Activated B cell treated with CpG ODN at 0.5 μM for 24 hours (primary cell): ENCODE measurements around the gene ETV3. TPM values are rescaled to one million over a fixed set of nuclear protein-coding genes. Genes with fewer than 3 reads are reported as not detected.

Experiments
- ATAC-seq: fragments of 200-7000 bp; cut with Tn5 transposase; one replicate; pipeline ENCODE4 v1.10.0; 2021; ENCODE audit warnings: low read depth, mild to moderate bottlenecking, moderate library complexity
- CTCF ChIA-PET: fragments of 350-600 bp; sonication (Branson Sonifier 250); formaldehyde crosslinking; loops from one replicate; lab custom pipeline; 2021; ENCODE audit warnings: antibody characterized with exemption; lab: Charles Lee
- POLR2A ChIA-PET: fragments of 350-600 bp; sonication (Branson Sonifier 250); formaldehyde crosslinking; loops from one replicate; lab custom pipeline; 2021; ENCODE audit warnings: antibody characterized with exemption; lab: Charles Lee
- DNase-seq: peaks from one replicate; pipeline ENCODE4 v3.0.0; 2022
- H3K27ac Mint-ChIP-seq: one replicate; pipeline ENCODE4 v1.8.0; 2020; ENCODE audit warnings: mixed read lengths
- H3K27me3 Mint-ChIP-seq: one replicate; pipeline ENCODE4 v1.8.0; 2021; ENCODE audit warnings: mixed read lengths
- H3K36me3 Mint-ChIP-seq: one replicate; pipeline ENCODE4 v1.8.0; 2021; ENCODE audit warnings: low read depth, mixed read lengths
- H3K4me1 Mint-ChIP-seq: one replicate; pipeline ENCODE4 v1.8.0; 2021; ENCODE audit warnings: mixed read lengths
- H3K4me3 Mint-ChIP-seq: one replicate; pipeline ENCODE4 v1.8.0; 2020; ENCODE audit warnings: mild to moderate bottlenecking, mixed read lengths
- H3K9me3 Mint-ChIP-seq: one replicate; pipeline ENCODE4 v1.8.0; 2020; ENCODE audit warnings: mixed read lengths
- CTCF ChIP-seq: fragments of 200-600 bp; IDR thresholded peaks from one replicate; pipeline ENCODE4 v1.8.0; 2022; ENCODE audit warnings: antibody characterized with exemption, mild to moderate bottlenecking
- intact Hi-C: fragments of 100-400 bp; cut with micrococcal nuclease; formaldehyde crosslinking; loops from one replicate; pipeline ENCODE4 v1.15.1; 2024
- total RNA-seq: library from RNA; stranded (reverse); gene quantifications from 2 replicates; pipeline ENCODE4 v1.2.3, GENCODE V29; 2022

Gene ETV3
- total RNA-seq, 1 donor from 2014 or later = 31.3 TPM

GRCh38 chr1:157114183-157115121 is 23.7 kb downstream of the ETV3 start:
- DNase-seq (no peak), ATAC-seq (no peak)
- ChIA-PET POLR2A (interaction anchor here (0.6 kb wide), 1 partner anchor 26 kb away, joined by 3 read pairs; no protein-coding TSS in a partner anchor), CTCF (no interaction called here)
- Mint-ChIP-seq H3K27me3 (peaks cover 19% of the 10 kb centered on the region), H3K36me3 (no peaks in the 10 kb centered on the region), H3K4me3 (no peak overlapping the region), H3K9me3 (no peaks in the 10 kb centered on the region), H3K4me1 (peaks cover 16% of the 10 kb centered on the region), H3K27ac (no peak overlapping the region)
- TF ChIP-seq CTCF = no peak
- intact Hi-C loops = no loop called here

GRCh38 chr1:157113631-157114030 is 24.6 kb downstream of the ETV3 start:
- Mint-ChIP-seq H3K9me3 (no peaks in the 10 kb centered on the region), H3K4me3 (no peak overlapping the region), H3K4me1 (peaks cover 16% of the 10 kb centered on the region), H3K36me3 (no peaks in the 10 kb centered on the region), H3K27me3 (peaks cover 26% of the 10 kb centered on the region), H3K27ac (no peak overlapping the region)
- TF ChIP-seq CTCF = no peak
- ChIA-PET CTCF (no interaction called here), POLR2A (interaction anchor here (0.6 kb wide), 2 partner anchors 16 to 27 kb away, joined by 3 to 4 read pairs; no protein-coding TSS in a partner anchor)
- DNase-seq (no peak), ATAC-seq (no peak)
- intact Hi-C loops = no loop called here

- Mint-ChIP-seq H3K4me3 (no peak overlapping the region), H3K36me3 (no peaks in the 10 kb centered on the region), H3K4me1 (peaks cover 16% of the 10 kb centered on the region), H3K27me3 (peaks cover 31% of the 10 kb centered on the region), H3K9me3 (no peaks in the 10 kb centered on the region), H3K27ac (no peak overlapping the region)
- intact Hi-C loops = no loop called here
- ChIA-PET CTCF (no interaction called here), POLR2A (interaction anchor here (0.6 kb wide), 1 partner anchor 16 kb away, joined by 4 read pairs; no protein-coding TSS in a partner anchor)
- no peak for ATAC-seq
- DNase-seq = no peak
- no peak for TF ChIP-seq CTCF
Measured at GRCh38 chr1:157113106-157113505, 25.1 kb downstream of the ETV3 start.

GRCh38 chr1:157112186-157112867 is 25.9 kb downstream of the ETV3 start:
- intact Hi-C loops = no loop called here
- Mint-ChIP-seq H3K9me3 (no peaks in the 10 kb centered on the region), H3K27me3 (peaks cover 38% of the 10 kb centered on the region), H3K4me3 (no peak overlapping the region), H3K36me3 (no peaks in the 10 kb centered on the region), H3K27ac (no peak overlapping the region), H3K4me1 (peaks cover 12% of the 10 kb centered on the region)
- ChIA-PET CTCF (no interaction called here), POLR2A (no interaction called here)
- TF ChIP-seq CTCF = no peak
- no peak for DNase-seq
- no peak for ATAC-seq
